GM10847 (cell line): ENCODE measurements around the gene TM9SF4.

Experiments used
- POLR2A ChIP-seq: IDR thresholded peaks from 2 replicates; pipeline ENCODE4 v1.6.1; 2011; ENCODE audit not compliant: insufficient read length; ENCODE audit errors: extremely low read depth

TM9SF4 gene

GRCh38 chr20:32140603-32141002 is 31.1 kb downstream of the TM9SF4 start:
- TF ChIP-seq POLR2A = no peak

- no peak for TF ChIP-seq POLR2A
Observed at GRCh38 chr20:32141465-32141980, 32.0 kb downstream of the TM9SF4 start.

GRCh38 chr20:32142088-32142487 is 32.6 kb downstream of the TM9SF4 start:
- no peak for TF ChIP-seq POLR2A

GRCh38 chr20:32142991-32143390 is 33.5 kb downstream of the TM9SF4 start:
- no peak for TF ChIP-seq POLR2A

GRCh38 chr20:32144898-32145662 is 35.6 kb downstream of the TM9SF4 start:
- no peak for TF ChIP-seq POLR2A

- no peak for TF ChIP-seq POLR2A
Observed at GRCh38 chr20:32149566-32150170, 40.2 kb downstream of the TM9SF4 start.

GRCh38 chr20:32150291-32150848 is 40.9 kb downstream of the TM9SF4 start:
- TF ChIP-seq POLR2A = no peak

- TF ChIP-seq POLR2A = no peak
Observed at GRCh38 chr20:32152421-32153155, 43.1 kb downstream of the TM9SF4 start.

GRCh38 chr20:32153156-32153665 is 43.7 kb downstream of the TM9SF4 start:
- TF ChIP-seq POLR2A = no peak

DNA sequence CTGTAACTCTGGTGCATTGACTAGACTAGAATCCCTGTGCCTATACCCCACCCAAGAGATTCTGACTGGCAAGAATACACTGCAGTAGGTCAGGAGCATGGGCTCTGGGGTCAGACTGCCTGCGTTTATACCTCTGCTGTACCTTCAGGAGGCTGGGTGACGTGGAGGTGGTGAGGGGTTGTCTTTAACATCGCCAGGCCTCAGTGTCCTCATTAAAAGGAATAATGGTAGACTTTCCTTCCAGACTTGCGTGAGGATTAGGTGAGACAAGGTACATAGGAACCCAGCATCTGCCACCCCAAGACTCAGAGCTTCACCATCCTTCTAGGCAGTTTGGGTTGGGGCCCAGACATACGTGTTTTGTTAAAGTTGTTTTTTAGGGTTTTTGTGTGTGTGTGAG is 44.3 kb downstream of the TM9SF4 start:
- TF ChIP-seq POLR2A = no peak

DNA sequence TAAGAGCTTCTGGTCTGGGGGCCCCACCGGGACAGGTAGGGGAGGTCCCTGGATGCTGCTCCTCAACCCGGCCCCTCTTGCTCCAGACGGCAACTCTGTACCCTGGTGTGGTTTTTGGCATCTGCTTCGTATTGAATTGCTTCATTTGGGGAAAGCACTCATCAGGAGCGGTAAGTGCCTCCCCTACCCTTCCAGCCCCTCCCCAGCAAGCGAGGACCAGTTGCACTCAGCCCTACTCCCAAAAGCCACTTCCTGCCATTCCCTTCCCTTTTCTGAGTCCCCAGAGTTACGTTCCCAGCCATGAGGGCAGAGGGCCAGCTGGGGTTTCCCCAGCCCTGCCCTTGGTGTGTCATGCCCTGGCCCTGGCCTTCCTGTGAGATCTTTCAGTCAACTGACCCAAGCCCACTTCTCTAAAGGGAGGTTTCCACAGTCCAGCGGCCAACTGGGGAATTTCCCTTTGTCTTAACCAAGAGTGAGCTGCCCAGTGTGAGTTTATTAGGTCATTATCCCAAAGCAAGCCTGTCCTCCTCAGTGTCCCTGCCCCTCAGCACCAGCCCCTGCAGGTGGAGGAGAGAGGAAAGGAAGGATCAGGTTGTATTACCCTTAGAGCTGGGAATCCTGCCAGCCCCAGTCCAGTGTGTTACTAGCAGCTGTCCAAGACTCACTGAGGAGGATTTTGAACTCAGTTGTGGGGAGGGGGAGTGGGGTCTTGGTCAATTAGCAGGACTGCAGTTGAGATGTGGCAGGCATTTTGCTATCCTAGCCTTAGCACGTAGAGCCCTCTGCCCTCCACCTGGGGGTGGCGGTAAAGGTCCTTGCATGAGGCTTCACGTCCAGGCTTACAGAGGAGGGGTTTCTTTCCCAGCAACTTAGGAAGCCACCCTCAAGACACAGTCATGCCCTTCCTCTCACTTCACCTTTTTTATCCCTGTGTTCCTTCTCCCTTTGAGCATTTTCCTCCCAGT is 45.8 kb downstream of the TM9SF4 start:
- TF ChIP-seq POLR2A = no peak

GRCh38 chr20:32157611-32158010 is 48.1 kb downstream of the TM9SF4 start:
- no peak for TF ChIP-seq POLR2A

DNA sequence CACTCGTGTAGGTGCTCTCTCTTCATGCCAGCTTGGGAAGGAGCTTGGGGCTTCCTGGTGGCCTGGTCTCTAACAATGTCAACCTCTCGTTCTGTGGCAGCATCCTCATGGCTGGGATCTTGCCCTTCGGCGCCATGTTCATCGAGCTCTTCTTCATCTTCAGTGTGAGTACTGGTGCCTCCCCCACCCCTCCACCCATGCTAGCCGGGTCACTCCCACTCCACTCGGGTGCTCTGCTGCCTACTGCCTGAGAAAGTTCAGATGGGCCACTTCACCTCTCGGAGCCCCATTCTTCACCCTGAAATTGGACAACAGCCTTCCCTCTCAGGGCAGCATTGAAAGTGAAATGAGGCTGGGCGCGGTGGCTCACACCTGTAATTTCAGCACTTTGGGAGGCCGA is 48.8 kb downstream of the TM9SF4 start:
- TF ChIP-seq POLR2A = no peak

GRCh38 chr20:32158943-32159660 is 49.6 kb downstream of the TM9SF4 start:
- no peak for TF ChIP-seq POLR2A
